Vagina (tissue), 2 donors: ENCODE measurements around the gene IMMT.

ENCODE experiments used
- CTCF ChIP-seq, 3 experiments: fragments of 450-650 bp in 2 of 3; fragments of 200-600 bp in 1 of 3; sonication (generic) in 1 of 3; IDR thresholded peaks; one replicate each; pipeline ENCODE4 v1.5.1; 2017 to 2019; ENCODE audit warnings: antibody characterized with exemption in 3 of 3, mild to moderate bottlenecking in 2 of 3, moderate library complexity in 2 of 3
- POLR2A ChIP-seq, 2 donors: fragments of 450-650 bp; IDR thresholded peaks; one replicate each; pipeline ENCODE4 v1.6.1; 2017; ENCODE audit warnings: antibody characterized with exemption in 2 of 2, mild to moderate bottlenecking in 2 of 2, moderate library complexity in 2 of 2
- POLR2AphosphoS5 ChIP-seq, 2 donors: sonication (generic); formaldehyde crosslinking; IDR thresholded peaks; one replicate each; pipeline ENCODE4 v1.9.0; 2017; ENCODE audit warnings: antibody characterized with exemption in 2 of 2, mild to moderate bottlenecking in 2 of 2, low read depth in 1 of 2; ENCODE audit not compliant: insufficient read depth in 1 of 2

- TF ChIP-seq CTCF (IDR thresholded peaks at IDR 0.05) (no peak), POLR2A (IDR thresholded peaks at IDR 0.05) (no peak), POLR2AphosphoS5 (IDR thresholded peaks at IDR 0.05; ENCODE audit: insufficient read depth in 1 of 2, low read depth in 1 of 2) (no peak)
These were observed 101.0 kb downstream of the IMMT start for GRCh38 chr2:86094229-86094628.
